WTC11 (cell line): ENCODE measurements around the gene CELF4. TPM values are rescaled to one million over a fixed set of nuclear protein-coding genes. Genes with fewer than 3 reads are reported as not detected.

Experiments used
- ATAC-seq: fragments of 200-7000 bp; cut with Tn5 transposase; 2 replicates; pipeline ENCODE4 v1.10.0; 2021; ENCODE audit warnings: mild to moderate bottlenecking, moderate library complexity
- CTCF ChIA-PET: fragments of 300-600 bp; sonication (Branson Sonifier 250); formaldehyde crosslinking; loops from one replicate; lab custom pipeline; 2021; ENCODE audit warnings: antibody characterized with exemption; lab: Charles Lee
- POLR2A ChIA-PET: fragments of 350-600 bp; sonication (Branson Sonifier 250); formaldehyde crosslinking; loops from one replicate; lab custom pipeline; 2021; ENCODE audit warnings: antibody characterized with exemption; lab: Charles Lee
- DNase-seq: peaks from one replicate; pipeline ENCODE4 v3.0.0; 2021; ENCODE audit warnings: low spot score
- H3K27ac Mint-ChIP-seq: 2 replicates; pipeline ENCODE4 v1.8.0; 2021; ENCODE audit warnings: mixed read lengths
- H3K27me3 Mint-ChIP-seq: 2 replicates; pipeline ENCODE4 v1.8.0; 2021; ENCODE audit warnings: low read depth, mild to moderate bottlenecking, moderate library complexity, mixed read lengths
- H3K36me3 Mint-ChIP-seq: 2 replicates; pipeline ENCODE4 v1.8.0; 2021; ENCODE audit warnings: mixed read lengths
- H3K4me1 Mint-ChIP-seq: 2 replicates; pipeline ENCODE4 v1.8.0; 2022; ENCODE audit warnings: mixed read lengths
- H3K4me3 Mint-ChIP-seq: 2 replicates; pipeline ENCODE4 v1.8.0; 2021; ENCODE audit warnings: mild to moderate bottlenecking, moderate library complexity, mixed read lengths
- H3K9me3 Mint-ChIP-seq: 2 replicates; pipeline ENCODE4 v1.8.0; 2021; ENCODE audit warnings: mixed read lengths
- ATF2 ChIP-seq: sonication (generic); formaldehyde crosslinking; IDR thresholded peaks from 2 replicates; pipeline ENCODE4 v1.8.1; 2022; ENCODE audit warnings: low read depth, missing genetic modification reagents, borderline replicate concordance
- ATF3 ChIP-seq: sonication (generic); formaldehyde crosslinking; conservative IDR thresholded peaks from 2 replicates; pipeline ENCODE4 v1.8.1; 2022; ENCODE audit warnings: mild to moderate bottlenecking, missing genetic modification reagents
- ERG ChIP-seq: fragments of 250-450 bp; sonication (Bioruptor Pico); IDR thresholded peaks from 2 replicates; pipeline ENCODE4 v1.8.0; 2021; ENCODE audit warnings: mild to moderate bottlenecking
- ETV6 ChIP-seq: sonication (generic); formaldehyde crosslinking; IDR thresholded peaks from 2 replicates; pipeline ENCODE4 v1.8.1; 2022; ENCODE audit warnings: mild to moderate bottlenecking, missing genetic modification reagents
- KAT7 ChIP-seq: sonication (generic); formaldehyde crosslinking; IDR thresholded peaks from 2 replicates; pipeline ENCODE4 v1.8.1; 2023; ENCODE audit warnings: missing genetic modification reagents, mild to moderate bottlenecking, borderline replicate concordance
- MLX ChIP-seq: sonication (generic); formaldehyde crosslinking; IDR thresholded peaks from 2 replicates; pipeline ENCODE4 v1.8.1; 2023; ENCODE audit warnings: mild to moderate bottlenecking, missing genetic modification reagents, moderate library complexity
- NFATC4 ChIP-seq: fragments of 250-450 bp; sonication (Bioruptor Pico); IDR thresholded peaks from 2 replicates; pipeline ENCODE4 v1.9.0; 2021; ENCODE audit warnings: mild to moderate bottlenecking
- NR2C2 ChIP-seq: sonication (generic); formaldehyde crosslinking; IDR thresholded peaks from 2 replicates; pipeline ENCODE4 v1.8.0; 2022; ENCODE audit warnings: mild to moderate bottlenecking, missing genetic modification reagents
- RELA ChIP-seq: sonication (generic); formaldehyde crosslinking; IDR thresholded peaks from 2 replicates; pipeline ENCODE4 v1.8.1; 2022; ENCODE audit warnings: missing genetic modification reagents, mild to moderate bottlenecking, borderline replicate concordance
- RORB ChIP-seq: fragments of 250-450 bp; sonication (Bioruptor Pico); IDR thresholded peaks from 2 replicates; pipeline ENCODE4 v1.9.0; 2021; ENCODE audit warnings: mild to moderate bottlenecking
- TCF7 ChIP-seq: sonication (generic); formaldehyde crosslinking; IDR thresholded peaks from 2 replicates; pipeline ENCODE4 v1.8.0; 2022; ENCODE audit warnings: mild to moderate bottlenecking, low read depth, missing genetic modification reagents, moderate library complexity
- TEAD1 ChIP-seq: sonication (generic); formaldehyde crosslinking; IDR thresholded peaks from 2 replicates; pipeline ENCODE4 v1.8.0; 2022; ENCODE audit warnings: mild to moderate bottlenecking, missing genetic modification reagents
- ZBTB21 ChIP-seq: sonication (generic); formaldehyde crosslinking; IDR thresholded peaks from 2 replicates; pipeline ENCODE4 v1.8.1; 2023; ENCODE audit warnings: mild to moderate bottlenecking, missing genetic modification reagents, borderline replicate concordance
- ZNF138 ChIP-seq: sonication (generic); formaldehyde crosslinking; conservative IDR thresholded peaks from 2 replicates; pipeline ENCODE4 v1.8.1; 2022; ENCODE audit warnings: mild to moderate bottlenecking, moderate library complexity, missing genetic modification reagents
- ZNF232 ChIP-seq: sonication (generic); formaldehyde crosslinking; IDR thresholded peaks from 2 replicates; pipeline ENCODE4 v1.8.0; 2022; ENCODE audit warnings: mild to moderate bottlenecking, missing genetic modification reagents
- ZNF423 ChIP-seq: fragments of 250-450 bp; sonication (Bioruptor Pico); IDR thresholded peaks from 2 replicates; pipeline ENCODE4 v2.1.2; 2022; ENCODE audit warnings: mild to moderate bottlenecking, moderate library complexity
- ZNF671 ChIP-seq: fragments of 250-450 bp; sonication (Bioruptor Pico); IDR thresholded peaks from 2 replicates; pipeline ENCODE4 v1.8.0; 2021; ENCODE audit warnings: mild to moderate bottlenecking
- total RNA-seq: library from RNA; stranded (reverse); gene quantifications from 3 replicates; pipeline ENCODE4 v1.2.3, GENCODE V29; 2021
- TF ChIP-seq, protein P1 (sequence below): sonication (generic); formaldehyde crosslinking; IDR thresholded peaks from 2 replicates; pipeline ENCODE4 v1.8.0; 2023; ENCODE audit warnings: missing genetic modification reagents
- TF ChIP-seq, protein P2 (sequence below): sonication (generic); formaldehyde crosslinking; IDR thresholded peaks from 2 replicates; pipeline ENCODE4 v1.8.0; 2022; ENCODE audit warnings: missing genetic modification reagents
- TF ChIP-seq, protein P3 (sequence below): sonication (generic); formaldehyde crosslinking; IDR thresholded peaks from 2 replicates; pipeline ENCODE4 v1.8.0; 2022; ENCODE audit warnings: mild to moderate bottlenecking, missing genetic modification reagents
- TF ChIP-seq, protein P4 (sequence below): sonication (generic); formaldehyde crosslinking; IDR thresholded peaks from 2 replicates; pipeline ENCODE4 v1.8.1; 2023; ENCODE audit warnings: mild to moderate bottlenecking, missing genetic modification reagents, moderate library complexity
- TF ChIP-seq, protein P5 (sequence below): sonication (generic); formaldehyde crosslinking; IDR thresholded peaks from 2 replicates; pipeline ENCODE4 v1.8.1; 2023; ENCODE audit warnings: mild to moderate bottlenecking, moderate library complexity, missing genetic modification reagents
- TF ChIP-seq, protein P6 (sequence below): fragments of 200-600 bp; IDR thresholded peaks from 2 replicates; pipeline ENCODE4 v1.8.0; 2022; ENCODE audit warnings: antibody characterized with exemption

The CELF4 gene
- total RNA-seq, 1 experiment from 2014 or later = 2.9 TPM

DNA sequence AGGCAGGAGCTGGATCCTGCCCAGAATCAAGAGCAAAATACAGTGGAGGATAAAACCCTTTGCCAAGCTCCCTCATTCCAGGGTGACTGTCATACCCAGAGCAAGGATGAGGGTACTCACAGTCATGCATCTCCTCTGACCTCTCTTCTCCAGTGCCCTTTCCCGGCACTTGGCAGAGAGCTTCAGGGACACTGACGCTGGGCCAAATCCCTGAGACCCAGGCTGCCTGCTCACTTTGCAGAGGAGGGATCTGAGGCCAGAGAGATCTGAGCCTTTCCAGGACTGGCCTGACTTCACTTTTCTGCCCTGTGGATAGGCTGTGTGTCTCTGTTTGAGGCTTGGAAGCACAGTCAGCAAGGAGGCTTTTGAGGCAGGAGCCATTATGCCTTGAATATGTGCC lies 330.0 kb downstream of the CELF4 start (continued):
- no peak for TF ChIP-seq TEAD1 (CRISPR knock-in tag)
- no peak for TF ChIP-seq ZNF138 (CRISPR knock-in tag)
- TF ChIP-seq, protein P1, sequence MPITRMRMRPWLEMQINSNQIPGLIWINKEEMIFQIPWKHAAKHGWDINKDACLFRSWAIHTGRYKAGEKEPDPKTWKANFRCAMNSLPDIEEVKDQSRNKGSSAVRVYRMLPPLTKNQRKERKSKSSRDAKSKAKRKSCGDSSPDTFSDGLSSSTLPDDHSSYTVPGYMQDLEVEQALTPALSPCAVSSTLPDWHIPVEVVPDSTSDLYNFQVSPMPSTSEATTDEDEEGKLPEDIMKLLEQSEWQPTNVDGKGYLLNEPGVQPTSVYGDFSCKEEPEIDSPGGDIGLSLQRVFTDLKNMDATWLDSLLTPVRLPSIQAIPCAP (CRISPR knock-in tag) = no peak
- TF ChIP-seq, protein P2, sequence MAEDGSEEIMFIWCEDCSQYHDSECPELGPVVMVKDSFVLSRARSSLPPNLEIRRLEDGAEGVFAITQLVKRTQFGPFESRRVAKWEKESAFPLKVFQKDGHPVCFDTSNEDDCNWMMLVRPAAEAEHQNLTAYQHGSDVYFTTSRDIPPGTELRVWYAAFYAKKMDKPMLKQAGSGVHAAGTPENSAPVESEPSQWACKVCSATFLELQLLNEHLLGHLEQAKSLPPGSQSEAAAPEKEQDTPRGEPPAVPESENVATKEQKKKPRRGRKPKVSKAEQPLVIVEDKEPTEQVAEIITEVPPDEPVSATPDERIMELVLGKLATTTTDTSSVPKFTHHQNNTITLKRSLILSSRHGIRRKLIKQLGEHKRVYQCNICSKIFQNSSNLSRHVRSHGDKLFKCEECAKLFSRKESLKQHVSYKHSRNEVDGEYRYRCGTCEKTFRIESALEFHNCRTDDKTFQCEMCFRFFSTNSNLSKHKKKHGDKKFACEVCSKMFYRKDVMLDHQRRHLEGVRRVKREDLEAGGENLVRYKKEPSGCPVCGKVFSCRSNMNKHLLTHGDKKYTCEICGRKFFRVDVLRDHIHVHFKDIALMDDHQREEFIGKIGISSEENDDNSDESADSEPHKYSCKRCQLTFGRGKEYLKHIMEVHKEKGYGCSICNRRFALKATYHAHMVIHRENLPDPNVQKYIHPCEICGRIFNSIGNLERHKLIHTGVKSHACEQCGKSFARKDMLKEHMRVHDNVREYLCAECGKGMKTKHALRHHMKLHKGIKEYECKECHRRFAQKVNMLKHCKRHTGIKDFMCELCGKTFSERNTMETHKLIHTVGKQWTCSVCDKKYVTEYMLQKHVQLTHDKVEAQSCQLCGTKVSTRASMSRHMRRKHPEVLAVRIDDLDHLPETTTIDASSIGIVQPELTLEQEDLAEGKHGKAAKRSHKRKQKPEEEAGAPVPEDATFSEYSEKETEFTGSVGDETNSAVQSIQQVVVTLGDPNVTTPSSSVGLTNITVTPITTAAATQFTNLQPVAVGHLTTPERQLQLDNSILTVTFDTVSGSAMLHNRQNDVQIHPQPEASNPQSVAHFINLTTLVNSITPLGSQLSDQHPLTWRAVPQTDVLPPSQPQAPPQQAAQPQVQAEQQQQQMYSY = no peak
- TF ChIP-seq, protein P3, sequence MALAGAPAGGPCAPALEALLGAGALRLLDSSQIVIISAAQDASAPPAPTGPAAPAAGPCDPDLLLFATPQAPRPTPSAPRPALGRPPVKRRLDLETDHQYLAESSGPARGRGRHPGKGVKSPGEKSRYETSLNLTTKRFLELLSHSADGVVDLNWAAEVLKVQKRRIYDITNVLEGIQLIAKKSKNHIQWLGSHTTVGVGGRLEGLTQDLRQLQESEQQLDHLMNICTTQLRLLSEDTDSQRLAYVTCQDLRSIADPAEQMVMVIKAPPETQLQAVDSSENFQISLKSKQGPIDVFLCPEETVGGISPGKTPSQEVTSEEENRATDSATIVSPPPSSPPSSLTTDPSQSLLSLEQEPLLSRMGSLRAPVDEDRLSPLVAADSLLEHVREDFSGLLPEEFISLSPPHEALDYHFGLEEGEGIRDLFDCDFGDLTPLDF (CRISPR knock-in tag) = no peak
- no peak for TF ChIP-seq ZNF671 (CRISPR knock-in tag)
- TF ChIP-seq, protein P4, sequence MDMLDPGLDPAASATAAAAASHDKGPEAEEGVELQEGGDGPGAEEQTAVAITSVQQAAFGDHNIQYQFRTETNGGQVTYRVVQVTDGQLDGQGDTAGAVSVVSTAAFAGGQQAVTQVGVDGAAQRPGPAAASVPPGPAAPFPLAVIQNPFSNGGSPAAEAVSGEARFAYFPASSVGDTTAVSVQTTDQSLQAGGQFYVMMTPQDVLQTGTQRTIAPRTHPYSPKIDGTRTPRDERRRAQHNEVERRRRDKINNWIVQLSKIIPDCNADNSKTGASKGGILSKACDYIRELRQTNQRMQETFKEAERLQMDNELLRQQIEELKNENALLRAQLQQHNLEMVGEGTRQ (CRISPR knock-in tag) = no peak

DNA sequence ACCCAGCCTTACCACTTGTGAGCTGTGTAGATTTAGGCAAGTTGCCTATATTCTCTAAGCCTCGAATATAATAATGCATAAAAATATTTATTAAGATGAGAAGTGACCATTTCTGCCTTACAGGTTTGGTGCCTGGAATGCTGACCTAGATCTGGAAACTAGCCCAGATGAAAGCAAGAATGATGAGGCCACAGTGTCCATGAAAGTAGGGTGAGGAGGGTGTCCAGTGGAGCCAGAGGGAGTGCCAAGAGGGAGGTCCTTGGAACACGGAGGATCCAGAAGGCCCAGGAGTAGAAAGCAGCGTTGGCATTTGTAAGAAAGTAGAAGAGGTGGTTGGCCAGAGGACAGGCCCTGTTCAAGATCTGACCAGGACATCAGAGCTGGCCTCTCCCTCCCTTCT lies 334.3 kb downstream of the CELF4 start:
- Mint-ChIP-seq H3K27ac (no peak overlapping the region), H3K36me3 (no peaks in the 10 kb centered on the region), H3K9me3 (peaks cover 4% of the 10 kb centered on the region), H3K4me1 (no peaks in the 10 kb centered on the region), H3K4me3 (no peak overlapping the region), H3K27me3 (peaks cover 80% of the 10 kb centered on the region)
- DNase-seq = no peak
- ChIA-PET POLR2A (no interaction called here), CTCF (no interaction called here)
- no peak for ATAC-seq
- TF ChIP-seq MLX = no peak
- TF ChIP-seq KAT7 (CRISPR knock-in tag) = no peak
- no peak for TF ChIP-seq ZNF232 (CRISPR knock-in tag)
- no peak for TF ChIP-seq RELA (CRISPR knock-in tag)
- no peak for TF ChIP-seq TCF7 (CRISPR knock-in tag)
- TF ChIP-seq, protein P5, sequence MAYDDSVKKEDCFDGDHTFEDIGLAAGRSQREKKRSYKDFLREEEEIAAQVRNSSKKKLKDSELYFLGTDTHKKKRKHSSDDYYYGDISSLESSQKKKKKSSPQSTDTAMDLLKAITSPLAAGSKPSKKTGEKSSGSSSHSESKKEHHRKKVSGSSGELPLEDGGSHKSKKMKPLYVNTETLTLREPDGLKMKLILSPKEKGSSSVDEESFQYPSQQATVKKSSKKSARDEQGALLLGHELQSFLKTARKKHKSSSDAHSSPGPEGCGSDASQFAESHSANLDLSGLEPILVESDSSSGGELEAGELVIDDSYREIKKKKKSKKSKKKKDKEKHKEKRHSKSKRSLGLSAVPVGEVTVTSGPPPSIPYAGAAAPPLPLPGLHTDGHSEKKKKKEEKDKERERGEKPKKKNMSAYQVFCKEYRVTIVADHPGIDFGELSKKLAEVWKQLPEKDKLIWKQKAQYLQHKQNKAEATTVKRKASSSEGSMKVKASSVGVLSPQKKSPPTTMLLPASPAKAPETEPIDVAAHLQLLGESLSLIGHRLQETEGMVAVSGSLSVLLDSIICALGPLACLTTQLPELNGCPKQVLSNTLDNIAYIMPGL (CRISPR knock-in tag) = no peak
- TF ChIP-seq ETV6 (CRISPR knock-in tag) = no peak
- no peak for TF ChIP-seq ATF2 (CRISPR knock-in tag)
- no peak for TF ChIP-seq ZNF138 (CRISPR knock-in tag)
- TF ChIP-seq, protein P6, sequence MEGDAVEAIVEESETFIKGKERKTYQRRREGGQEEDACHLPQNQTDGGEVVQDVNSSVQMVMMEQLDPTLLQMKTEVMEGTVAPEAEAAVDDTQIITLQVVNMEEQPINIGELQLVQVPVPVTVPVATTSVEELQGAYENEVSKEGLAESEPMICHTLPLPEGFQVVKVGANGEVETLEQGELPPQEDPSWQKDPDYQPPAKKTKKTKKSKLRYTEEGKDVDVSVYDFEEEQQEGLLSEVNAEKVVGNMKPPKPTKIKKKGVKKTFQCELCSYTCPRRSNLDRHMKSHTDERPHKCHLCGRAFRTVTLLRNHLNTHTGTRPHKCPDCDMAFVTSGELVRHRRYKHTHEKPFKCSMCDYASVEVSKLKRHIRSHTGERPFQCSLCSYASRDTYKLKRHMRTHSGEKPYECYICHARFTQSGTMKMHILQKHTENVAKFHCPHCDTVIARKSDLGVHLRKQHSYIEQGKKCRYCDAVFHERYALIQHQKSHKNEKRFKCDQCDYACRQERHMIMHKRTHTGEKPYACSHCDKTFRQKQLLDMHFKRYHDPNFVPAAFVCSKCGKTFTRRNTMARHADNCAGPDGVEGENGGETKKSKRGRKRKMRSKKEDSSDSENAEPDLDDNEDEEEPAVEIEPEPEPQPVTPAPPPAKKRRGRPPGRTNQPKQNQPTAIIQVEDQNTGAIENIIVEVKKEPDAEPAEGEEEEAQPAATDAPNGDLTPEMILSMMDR = no peak
- no peak for TF ChIP-seq ERG (CRISPR knock-in tag)
- TF ChIP-seq NR2C2 (CRISPR knock-in tag) = no peak
- TF ChIP-seq RORB (CRISPR knock-in tag) = no peak
- no peak for TF ChIP-seq NFATC4 (CRISPR knock-in tag)
- TF ChIP-seq ZNF423 (CRISPR knock-in tag) = no peak
- TF ChIP-seq ATF3 (CRISPR knock-in tag) = no peak
- no peak for TF ChIP-seq ZBTB21 (CRISPR knock-in tag)
